HepG2 (cell line): ENCODE measurements around the gene OR1F1. TPM values are rescaled to one million over a fixed set of nuclear protein-coding genes. Genes with fewer than 3 reads are reported as not detected.
A peak's percentile ranks its signal among the peaks of the same experiment; 100 is the strongest.

Source experiments
- ASH2L ChIP-seq: fragments of 300-600, 200-600 bp; sonication (generic); IDR thresholded peaks from 2 replicates; pipeline ENCODE4 v1.7.0; 2017; ENCODE audit warnings: low read depth, mild to moderate bottlenecking, moderate library complexity, mixed read lengths, low read length; ENCODE audit not compliant: insufficient read length
- ATF1 ChIP-seq: IDR thresholded peaks from 2 replicates; pipeline ENCODE4 v1.6.1; 2016; ENCODE audit warnings: mild to moderate bottlenecking, control low read depth
- CEBPG ChIP-seq: IDR thresholded peaks from 2 replicates; pipeline ENCODE4 v1.6.1; 2016
- CENPBD1 ChIP-seq: sonication (generic); formaldehyde crosslinking; IDR thresholded peaks from 2 replicates; pipeline ENCODE4 v1.8.0; 2022; ENCODE audit warnings: missing genetic modification reagents, low read depth, mild to moderate bottlenecking, borderline replicate concordance
- CREB1 ChIP-seq, 2 experiments: fragments of 450-650 bp in 1 of 2; IDR thresholded peaks; 2 replicates each; pipeline ENCODE4 v1.6.1; 2016 to 2017; ENCODE audit warnings: control low read depth in 1 of 2, mild to moderate bottlenecking in 1 of 2, missing compliant biosample characterization in 1 of 2, missing genetic modification characterization in 1 of 2
- FOXA3 ChIP-seq: IDR thresholded peaks from 2 replicates; pipeline ENCODE4 v1.6.1; 2016; ENCODE audit warnings: missing genetic modification reagents, missing compliant biosample characterization
- HIVEP1 ChIP-seq: sonication (generic); formaldehyde crosslinking; IDR thresholded peaks from 2 replicates; pipeline ENCODE4 v1.4.0; 2020; ENCODE audit warnings: mild to moderate bottlenecking, missing genetic modification reagents
- KDM2A ChIP-seq: sonication (generic); formaldehyde crosslinking; IDR thresholded peaks from 2 replicates; pipeline ENCODE4 v1.4.0; 2020; ENCODE audit warnings: low read depth, missing genetic modification reagents, borderline replicate concordance
- MXD1 ChIP-seq: sonication (generic); formaldehyde crosslinking; IDR thresholded peaks from 2 replicates; pipeline ENCODE4 v1.4.0; 2020; ENCODE audit warnings: mild to moderate bottlenecking, missing genetic modification reagents
- PRDM10 ChIP-seq: sonication (generic); formaldehyde crosslinking; IDR thresholded peaks from 2 replicates; pipeline ENCODE4 v1.4.0; 2020; ENCODE audit warnings: low read depth, missing genetic modification reagents
- RORA ChIP-seq: sonication (generic); formaldehyde crosslinking; IDR thresholded peaks from 2 replicates; pipeline ENCODE4 v1.5.0; 2020; ENCODE audit warnings: mild to moderate bottlenecking, missing genetic modification reagents, moderate library complexity
- SNAPC5 ChIP-seq: sonication (generic); formaldehyde crosslinking; IDR thresholded peaks from 2 replicates; pipeline ENCODE4 v1.8.1; 2023; ENCODE audit warnings: mild to moderate bottlenecking, missing genetic modification reagents, borderline replicate concordance
- SRSF4 ChIP-seq: fragments of 200-400 bp; formaldehyde crosslinking; IDR thresholded peaks from one replicate; pipeline ENCODE4 v1.6.1; 2018; ENCODE audit warnings: mild to moderate bottlenecking, low read depth, low read length, moderate library complexity; ENCODE audit not compliant: poor library complexity, severe bottlenecking
- TFDP2 ChIP-seq: sonication (generic); formaldehyde crosslinking; IDR thresholded peaks from 2 replicates; pipeline ENCODE4 v1.4.0; 2020; ENCODE audit warnings: missing genetic modification reagents
- THAP7 ChIP-seq: sonication (generic); formaldehyde crosslinking; IDR thresholded peaks from 2 replicates; pipeline ENCODE4 v1.8.1; 2023; ENCODE audit warnings: mild to moderate bottlenecking, missing genetic modification reagents
- ZNF331 ChIP-seq: sonication (generic); formaldehyde crosslinking; IDR thresholded peaks from 2 replicates; pipeline ENCODE4 v1.4.0; 2020; ENCODE audit warnings: missing genetic modification reagents
- ZNF460 ChIP-seq: sonication (generic); formaldehyde crosslinking; IDR thresholded peaks from 2 replicates; pipeline ENCODE4 v1.5.1; 2020; ENCODE audit warnings: missing genetic modification reagents, mild to moderate bottlenecking, borderline replicate concordance
- ZNF556 ChIP-seq: sonication (generic); formaldehyde crosslinking; IDR thresholded peaks from 2 replicates; pipeline ENCODE4 v1.4.0; 2020; ENCODE audit warnings: mild to moderate bottlenecking, missing genetic modification reagents, borderline replicate concordance
- ZNF577 ChIP-seq: sonication (generic); formaldehyde crosslinking; IDR thresholded peaks from 2 replicates; pipeline ENCODE4 v1.4.0; 2020; ENCODE audit warnings: mild to moderate bottlenecking, low read depth, missing genetic modification reagents, borderline replicate concordance
- ZNF704 ChIP-seq: sonication (generic); formaldehyde crosslinking; IDR thresholded peaks from 2 replicates; pipeline ENCODE4 v1.8.1; 2023; ENCODE audit warnings: mild to moderate bottlenecking, inconsistent platforms, moderate library complexity, missing genetic modification reagents, borderline replicate concordance
- polyA plus RNA-seq, 8 experiments: library from polyadenylated mRNA; depleted of rRNA in 3 of 8; stranded (reverse) in 7 of 8; unstranded in 1 of 8; fragments of >200 nt; fragmentation: Illumina TruSeq in 4 of 8; extraction: Trizol in 4 of 8; gene quantifications; 2 replicates each; pipeline versions ENCODE4 v1.2.1 to v1.2.3, GENCODE V29; 2011 to 2016; ENCODE audit warnings: low read depth in 4 of 8, missing spikeins in 1 of 8, mixed read lengths in 1 of 8; ENCODE audit not compliant: insufficient read depth in 1 of 8
- total RNA-seq, 5 experiments: library from RNA; depleted of rRNA; stranded (reverse); fragments of >200 nt; fragmentation: Illumina TruSeq; extraction: Trizol; gene quantifications; 2 replicates each; pipeline ENCODE4 v1.2.3, GENCODE V29; 2016; ENCODE audit warnings: low read depth in 1 of 5

The OR1F1 gene
- total and polyA plus RNA-seq, 2 of the 13 experiments (the other 11 are each of a cell fraction or from before 2014, with no cell fraction given), result 0.90 TPM; not detected in 1

- TF ChIP-seq RORA (CRISPR knock-in tag), result no peak
- TF ChIP-seq SNAPC5, result no peak
- peak; percentile 93 for TF ChIP-seq ASH2L
- TF ChIP-seq KDM2A (CRISPR knock-in tag), result peak; percentile 83
- TF ChIP-seq THAP7 (CRISPR knock-in tag), result peak; percentile 86; the same call in 1 of the 2 replicates
- no peak for TF ChIP-seq CEBPG (CRISPR knock-in tag)
- TF ChIP-seq ZNF704 (CRISPR knock-in tag), result peak; percentile 58; the same call in 1 of the 2 replicates
- 0 out of 2 replicates have a peak, but pooled peaks have one; percentile 20 for TF ChIP-seq ZNF331 (CRISPR knock-in tag)
- TF ChIP-seq TFDP2 (CRISPR knock-in tag), result peak; percentile 88
- no peak for TF ChIP-seq SRSF4
- TF ChIP-seq ATF1 (CRISPR knock-in tag), result peak; percentile 96
- no peak for TF ChIP-seq PRDM10
- peak; percentile 100 for TF ChIP-seq CREB1 (IDR thresholded peaks at IDR 0.05)
- TF ChIP-seq CREB1 (CRISPR knock-in tag; IDR thresholded peaks at IDR 0.05), result peak; percentile 98
- 0 out of 2 replicates have a peak, but pooled peaks have one; percentile 13 for TF ChIP-seq FOXA3 (CRISPR knock-in tag)
- TF ChIP-seq ZNF460 (CRISPR knock-in tag), result no peak
- no peak for TF ChIP-seq ZNF577 (CRISPR knock-in tag)
- no peak for TF ChIP-seq CENPBD1 (CRISPR knock-in tag)
- TF ChIP-seq MXD1, result peak; percentile 65; the same call in 1 of the 2 replicates
- TF ChIP-seq HIVEP1 (CRISPR knock-in tag), result 0 out of 2 replicates have a peak, but pooled peaks have one; percentile 74
- TF ChIP-seq ZNF556 (CRISPR knock-in tag), result peak; percentile 64; the same call in 1 of the 2 replicates
These were observed 47.0 kb downstream of the OR1F1 start, which contains the start of gene ZNF200 (continued) for GRCh38 chr16:3234857-3235561.
